Panc1 (cell line): Measurements from ENCODE around the gene CIC. TPM values are rescaled to one million over a fixed set of nuclear protein-coding genes. Genes with fewer than 3 reads are reported as not detected.

Experiments used
- ATAC-seq: fragments of 200-7000 bp; cut with Tn5 transposase; 2 replicates; pipeline ENCODE4 v1.9.1; 2020; ENCODE audit warnings: mild to moderate bottlenecking, moderate library complexity
- BruUV-seq: library from RNA; stranded (reverse); fragments of 400-500 nt; replicated peaks from 2 replicates; lab custom pipeline; 2021; lab: Mats Ljungman, UMichigan
- CTCF ChIA-PET: fragments of 300-600 bp; sonication (Branson Sonifier 250); formaldehyde crosslinking; loops from one replicate; lab custom pipeline; 2022; ENCODE audit warnings: antibody characterized with exemption; lab: Charles Lee
- POLR2A ChIA-PET: fragments of 300-600 bp; sonication (Branson Sonifier 250); formaldehyde crosslinking; loops from one replicate; lab custom pipeline; 2022; ENCODE audit warnings: antibody characterized with exemption; lab: Charles Lee
- DNase-seq: peaks from one replicate; pipeline ENCODE4 v3.0.0-alpha.2; 2010; ENCODE audit warnings: low read depth, low spot score
- H3K27ac ChIP-seq: 2 replicates; pipeline ENCODE4 v1.5.1; 2011; ENCODE audit warnings: mild to moderate bottlenecking, low read length, inconsistent platforms
- H3K27me3 ChIP-seq: fragments of 200-500 bp; sonication (Bioruptor generic); 2 replicates; pipeline ENCODE4 v1.6.0; 2014; ENCODE audit warnings: low read length, inconsistent platforms; ENCODE audit not compliant: control insufficient read depth, insufficient read depth
- H3K36me3 ChIP-seq: fragments of 200-500 bp; sonication (Bioruptor generic); 2 replicates; pipeline ENCODE4 v1.5.1; 2014; ENCODE audit warnings: inconsistent platforms, mild to moderate bottlenecking, low read length, moderate library complexity; ENCODE audit not compliant: control insufficient read depth, insufficient read depth
- H3K4me1 ChIP-seq: 2 replicates; pipeline ENCODE4 v1.5.1; 2011; ENCODE audit warnings: inconsistent platforms, mild to moderate bottlenecking, low read length, moderate library complexity; ENCODE audit not compliant: control insufficient read depth, insufficient read depth
- H3K4me3 ChIP-seq, 2 experiments: 2 replicates each; pipeline ENCODE4 v1.5.1; 2011 to 2012; ENCODE audit warnings: low read depth in 2 of 2, low read length in 2 of 2, mild to moderate bottlenecking in 2 of 2, inconsistent platforms in 1 of 2, moderate library complexity in 1 of 2
- H3K9me3 ChIP-seq: fragments of 200-500 bp; sonication (Bioruptor generic); 2 replicates; pipeline ENCODE4 v1.5.1; 2014; ENCODE audit warnings: low read depth, mild to moderate bottlenecking, inconsistent platforms, low read length, moderate library complexity; ENCODE audit not compliant: control insufficient read depth, insufficient read depth
- CTCF ChIP-seq: fragments of 450-650 bp; IDR thresholded peaks from 2 replicates; pipeline ENCODE4 v1.5.1; 2017; ENCODE audit warnings: mild to moderate bottlenecking
- POLR2AphosphoS5 ChIP-seq: IDR thresholded peaks from 2 replicates; pipeline ENCODE4 v1.6.1; 2012; ENCODE audit warnings: mild to moderate bottlenecking, low read depth, low read length, moderate library complexity
- REST ChIP-seq, 2 experiments: IDR thresholded peaks; 2 replicates each; pipeline ENCODE4 v1.6.1; 2011 to 2012; ENCODE audit warnings: low read depth in 2 of 2, control low read depth in 1 of 2, low read length in 1 of 2, mild to moderate bottlenecking in 1 of 2, moderate library complexity in 1 of 2; ENCODE audit not compliant: insufficient read depth in 1 of 2
- SIN3A ChIP-seq: IDR thresholded peaks from 2 replicates; pipeline ENCODE4 v1.6.1; 2012; ENCODE audit warnings: low read depth, mild to moderate bottlenecking, low read length, moderate library complexity, borderline replicate concordance; ENCODE audit not compliant: insufficient read depth
- TCF7L2 ChIP-seq: IDR thresholded peaks from 2 replicates; pipeline ENCODE4 v1.6.1; 2011; ENCODE audit warnings: mild to moderate bottlenecking, low read depth, low read length, inconsistent platforms
- in situ Hi-C: cut with HindIII; loops from 2 replicates; pipeline ENCODE4 v1.10.0; 2016; ENCODE audit warnings: low sequenced_read_pairs, low pct_unique_long_range_greater_than_20kb
- intact Hi-C: fragments of 100-400 bp; cut with micrococcal nuclease; formaldehyde crosslinking; loops from one replicate; pipeline ENCODE4 v1.10.0; 2022; ENCODE audit not compliant: unreplicated experiment
- total RNA-seq: library from RNA; stranded (reverse); gene quantifications from one replicate; pipeline ENCODE4 v1.2.1, GENCODE V29; 2021; ENCODE audit not compliant: unreplicated experiment

The CIC gene
- total RNA-seq, 1 experiment from 2014 or later, result 67.4 TPM

GRCh38 chr19:42273407-42274064 lies 4.5 kb downstream of the CIC start:
- H3K27ac ChIP-seq, result no peak overlapping the region
- TF ChIP-seq REST (IDR thresholded peaks at IDR 0.05; ENCODE audit: insufficient read depth in 1 of 2, low read depth in 2 of 2, low read length in 1 of 2) (no peak), TCF7L2 (no peak), SIN3A (no peak), CTCF (no peak), POLR2AphosphoS5 (no peak)
- intact Hi-C loops (no loop called here), in situ Hi-C loops (no loop called here)
- H3K27me3 ChIP-seq, result no peaks in the 10 kb centered on the region
- H3K36me3 ChIP-seq, result no peaks in the 10 kb centered on the region
- H3K9me3 ChIP-seq, result no peaks in the 10 kb centered on the region
- peaks cover 16% of the 10 kb centered on the region for H3K4me1 ChIP-seq
- no peak for ATAC-seq
- DNase-seq, result no peak
- ChIA-PET POLR2A (no interaction called here), CTCF (no interaction called here)
- BruUV-seq, result no TSS peak
- no peak overlapping the region for H3K4me3 ChIP-seq

- Histone ChIP-seq H3K36me3 (no peaks in the 10 kb centered on the region), H3K4me1 (peaks cover 23% of the 10 kb centered on the region), H3K9me3 (no peaks in the 10 kb centered on the region), H3K27me3 (no peaks in the 10 kb centered on the region), H3K4me3 (no peak overlapping the region), H3K27ac (no peak overlapping the region)
- ATAC-seq, result no peak
- POLR2A ChIA-PET, result no interaction called here
- intact Hi-C loops (no loop called here), in situ Hi-C loops (no loop called here)
- CTCF ChIA-PET, result no interaction called here
- BruUV-seq, result no TSS peak
- TF ChIP-seq CTCF (no peak), REST (IDR thresholded peaks at IDR 0.05; ENCODE audit: insufficient read depth in 1 of 2, low read depth in 2 of 2, low read length in 1 of 2) (no peak), TCF7L2 (no peak), SIN3A (no peak), POLR2AphosphoS5 (no peak)
- DNase-seq, result no peak
Measured at GRCh38 chr19:42274065-42274682, 5.1 kb downstream of the CIC start.
